ENCODE measurements around the gene MPND.

The MPND gene

GRCh38 chr19:4305659-4306058 lies 37.7 kb upstream of the MPND start:
- Mint-ChIP-seq H3K36me3 (ENCODE audit: low read depth) (no peaks in the 10 kb centered on the region), H3K4me1 (ENCODE audit: low read depth) (peaks cover 7% of the 10 kb centered on the region), H3K4me3 (no peak overlapping the region), H3K27ac (no peak overlapping the region), H3K9me3 (no peaks in the 10 kb centered on the region), H3K27me3 (peaks cover 39% of the 10 kb centered on the region)
- intact Hi-C loops (cut with micrococcal nuclease), result no loop called here

- H3K4me1 Mint-ChIP-seq (ENCODE audit: low read depth), result peaks cover 13% of the 10 kb centered on the region
- intact Hi-C loops (cut with micrococcal nuclease), result no loop called here
- peaks cover 16% of the 10 kb centered on the region for H3K27me3 Mint-ChIP-seq
- H3K9me3 Mint-ChIP-seq, result no peaks in the 10 kb centered on the region
- H3K36me3 Mint-ChIP-seq (ENCODE audit: low read depth), result no peaks in the 10 kb centered on the region
- H3K4me3 Mint-ChIP-seq, result no peak overlapping the region
- H3K27ac Mint-ChIP-seq, result no peak overlapping the region
Observed at GRCh38 chr19:4310247-4311121, 32.9 kb upstream of the MPND start.

- peaks cover 10% of the 10 kb centered on the region for H3K27me3 Mint-ChIP-seq
- H3K27ac Mint-ChIP-seq, result no peak overlapping the region
- no peak overlapping the region for H3K4me3 Mint-ChIP-seq
- intact Hi-C loops (cut with micrococcal nuclease), result no loop called here
- peaks cover 1% of the 10 kb centered on the region for H3K36me3 Mint-ChIP-seq (ENCODE audit: low read depth)
- H3K9me3 Mint-ChIP-seq, result peaks cover 8% of the 10 kb centered on the region
- H3K4me1 Mint-ChIP-seq (ENCODE audit: low read depth), result peaks cover 22% of the 10 kb centered on the region
Observed at GRCh38 chr19:4313847-4314490, 29.4 kb upstream of the MPND start.

- Mint-ChIP-seq H3K4me1 (ENCODE audit: low read depth) (peaks cover 39% of the 10 kb centered on the region), H3K27ac (no peak overlapping the region)
- intact Hi-C loops (cut with micrococcal nuclease), result no loop called here
Observed at GRCh38 chr19:4316956-4317355, 26.4 kb upstream of the MPND start.

GRCh38 chr19:4318460-4318859 lies 24.9 kb upstream of the MPND start:
- Mint-ChIP-seq H3K9me3 (peaks cover 38% of the 10 kb centered on the region), H3K27ac (no peak overlapping the region), H3K4me1 (ENCODE audit: low read depth) (peaks cover 39% of the 10 kb centered on the region), H3K4me3 (no peak overlapping the region), H3K36me3 (ENCODE audit: low read depth) (peaks cover 14% of the 10 kb centered on the region), H3K27me3 (peaks cover 10% of the 10 kb centered on the region)
- intact Hi-C loops (cut with micrococcal nuclease), result no loop called here

More at GRCh38 chr19:4316956-4317355, 26.4 kb upstream of the MPND start:
- Mint-ChIP-seq H3K9me3 (peaks cover 33% of the 10 kb centered on the region), H3K27me3 (peaks cover 10% of the 10 kb centered on the region), H3K4me3 (no peak overlapping the region), H3K36me3 (ENCODE audit: low read depth) (peaks cover 14% of the 10 kb centered on the region)

GRCh38 chr19:4319067-4319718 lies 24.2 kb upstream of the MPND start:
- Mint-ChIP-seq H3K27ac (peak overlapping the region; percentile 38), H3K9me3 (peaks cover 38% of the 10 kb centered on the region), H3K4me1 (ENCODE audit: low read depth) (peaks cover 33% of the 10 kb centered on the region), H3K27me3 (peaks cover 13% of the 10 kb centered on the region), H3K36me3 (ENCODE audit: low read depth) (peaks cover 14% of the 10 kb centered on the region), H3K4me3 (no peak overlapping the region)
- intact Hi-C loops (cut with micrococcal nuclease), result no loop called here

GRCh38 chr19:4320419-4320818 lies 22.9 kb upstream of the MPND start:
- Mint-ChIP-seq H3K27me3 (peaks cover 24% of the 10 kb centered on the region), H3K27ac (no peak overlapping the region), H3K4me3 (no peak overlapping the region), H3K4me1 (ENCODE audit: low read depth) (peaks cover 26% of the 10 kb centered on the region), H3K9me3 (peaks cover 38% of the 10 kb centered on the region), H3K36me3 (ENCODE audit: low read depth) (peaks cover 14% of the 10 kb centered on the region)
- intact Hi-C loops (cut with micrococcal nuclease), result no loop called here

- intact Hi-C loops (cut with micrococcal nuclease), result no loop called here
- Mint-ChIP-seq H3K27me3 (peaks cover 41% of the 10 kb centered on the region), H3K27ac (no peak overlapping the region), H3K9me3 (peaks cover 38% of the 10 kb centered on the region), H3K4me1 (ENCODE audit: low read depth) (peaks cover 46% of the 10 kb centered on the region), H3K4me3 (no peak overlapping the region), H3K36me3 (ENCODE audit: low read depth) (peaks cover 14% of the 10 kb centered on the region)
Observed at GRCh38 chr19:4322942-4323665, 20.3 kb upstream of the MPND start.

GRCh38 chr19:4323692-4324091 lies 19.7 kb upstream of the MPND start:
- Mint-ChIP-seq H3K36me3 (ENCODE audit: low read depth) (peaks cover 14% of the 10 kb centered on the region), H3K27me3 (peaks cover 45% of the 10 kb centered on the region)
- intact Hi-C loops (cut with micrococcal nuclease), result no loop called here

GRCh38 chr19:4324228-4324627 lies 19.1 kb upstream of the MPND start:
- Mint-ChIP-seq H3K4me3 (no peak overlapping the region), H3K27ac (no peak overlapping the region), H3K9me3 (peaks cover 27% of the 10 kb centered on the region), H3K36me3 (ENCODE audit: low read depth) (peaks cover 10% of the 10 kb centered on the region), H3K27me3 (peaks cover 50% of the 10 kb centered on the region), H3K4me1 (ENCODE audit: low read depth) (peaks cover 46% of the 10 kb centered on the region)
- intact Hi-C loops (cut with micrococcal nuclease), result no loop called here

More at GRCh38 chr19:4323692-4324091, 19.7 kb upstream of the MPND start:
- peaks cover 46% of the 10 kb centered on the region for H3K4me1 Mint-ChIP-seq (ENCODE audit: low read depth)
- peaks cover 32% of the 10 kb centered on the region for H3K9me3 Mint-ChIP-seq
- H3K4me3 Mint-ChIP-seq, result no peak overlapping the region
- no peak overlapping the region for H3K27ac Mint-ChIP-seq

GRCh38 chr19:4326215-4326836 lies 17.0 kb upstream of the MPND start:
- intact Hi-C loops (cut with micrococcal nuclease), result no loop called here
- peaks cover 60% of the 10 kb centered on the region for H3K27me3 Mint-ChIP-seq
- no peak overlapping the region for H3K27ac Mint-ChIP-seq

GRCh38 chr19:4326837-4327251 lies 16.5 kb upstream of the MPND start:
- H3K9me3 Mint-ChIP-seq, result peaks cover 6% of the 10 kb centered on the region
- peak overlapping the region; percentile 82 for H3K4me3 Mint-ChIP-seq
- H3K27me3 Mint-ChIP-seq, result peaks cover 60% of the 10 kb centered on the region
- H3K36me3 Mint-ChIP-seq (ENCODE audit: low read depth), result no peaks in the 10 kb centered on the region
- no peak overlapping the region for H3K27ac Mint-ChIP-seq
- peaks cover 35% of the 10 kb centered on the region for H3K4me1 Mint-ChIP-seq (ENCODE audit: low read depth)
- intact Hi-C loops (cut with micrococcal nuclease), result no loop called here

More at GRCh38 chr19:4326215-4326836, 17.0 kb upstream of the MPND start:
- Mint-ChIP-seq H3K4me3 (peak overlapping the region; percentile 48), H3K9me3 (peaks cover 11% of the 10 kb centered on the region), H3K36me3 (ENCODE audit: low read depth) (no peaks in the 10 kb centered on the region), H3K4me1 (ENCODE audit: low read depth) (peaks cover 35% of the 10 kb centered on the region)

- H3K36me3 Mint-ChIP-seq (ENCODE audit: low read depth), result no peaks in the 10 kb centered on the region
- H3K4me1 Mint-ChIP-seq (ENCODE audit: low read depth), result peaks cover 35% of the 10 kb centered on the region
- peak overlapping the region; percentile 82 for H3K4me3 Mint-ChIP-seq
- peaks cover under 1% of the 10 kb centered on the region for H3K9me3 Mint-ChIP-seq
- H3K27ac Mint-ChIP-seq, result peak overlapping the region; percentile 77
- intact Hi-C loops (cut with micrococcal nuclease), result no loop called here
- H3K27me3 Mint-ChIP-seq, result peaks cover 60% of the 10 kb centered on the region
Observed at GRCh38 chr19:4327252-4327876, 16.0 kb upstream of the MPND start.
